GM12878 (cell line): ENCODE results near the gene MLLT3. TPM values are rescaled to one million over a fixed set of nuclear protein-coding genes. Genes with fewer than 3 reads are reported as not detected.

Experiments used
- ATAC-seq: fragments of 200-7000 bp; cut with Tn5 transposase; 3 replicates; pipeline ENCODE4 v1.9.1; 2020; ENCODE audit warnings: mild to moderate bottlenecking, moderate library complexity
- BruUV-seq: library from RNA; stranded (reverse); fragments of 400-500 nt; replicated peaks from 2 replicates; lab custom pipeline; 2021; lab: Mats Ljungman, UMichigan
- CTCF ChIA-PET: fragments of 300-600 bp; sonication (Branson Sonifier 250); formaldehyde crosslinking; extraction: SDS; loops from one replicate; lab custom pipeline; 2021; ENCODE audit warnings: inconsistent platforms; lab: Yijun Ruan, JAX
- POLR2A ChIA-PET: fragments of 350-600 bp; formaldehyde crosslinking; extraction: SDS; loops from one replicate; lab custom pipeline; 2021; ENCODE audit warnings: inconsistent platforms; lab: Charles Lee
- RAD21 ChIA-PET: fragments of 300-600 bp; sonication (Branson Sonifier 250); formaldehyde crosslinking; loops from one replicate; lab custom pipeline; 2023; ENCODE audit warnings: antibody characterized with exemption; ENCODE audit not compliant: unreplicated experiment; lab: Charles Lee
- SMC1A ChIA-PET: fragments of 300-600 bp; sonication (Branson Sonifier 250); formaldehyde crosslinking; loops from one replicate; lab custom pipeline; 2023; ENCODE audit not compliant: unreplicated experiment, uncharacterized antibody; lab: Charles Lee
- DNase-seq: peaks from one replicate; pipeline ENCODE4 v3.0.0-alpha.2; 2011; ENCODE audit warnings: low read depth, low spot score
- FAIRE-seq: peaks from 3 replicates; lab custom pipeline; 2011; peaks lifted over from hg19 to GRCh38; lab: Jason Lieb, UNC
- H2AFZ ChIP-seq: 2 replicates; pipeline ENCODE4 v1.6.0; 2011; ENCODE audit warnings: low read depth, low read length, control low read depth; ENCODE audit not compliant: control insufficient read depth
- H3K27ac ChIP-seq: 2 replicates; pipeline ENCODE4 v1.5.1; 2011; ENCODE audit warnings: control low read depth; ENCODE audit not compliant: control insufficient read depth, insufficient read depth
- H3K27me3 ChIP-seq, 2 experiments: replicated peaks in 1 of 2; 2 replicates each; pipeline versions ENCODE4 v1.6.0 to v1.6.1; 2011; ENCODE audit warnings: low read length in 1 of 2; ENCODE audit not compliant: control insufficient read depth in 2 of 2, insufficient read depth in 2 of 2
- H3K36me3 ChIP-seq, 2 experiments: 2 replicates each; pipeline ENCODE4 v1.5.1; 2011; ENCODE audit warnings: low read length in 1 of 2; ENCODE audit not compliant: control insufficient read depth in 2 of 2, insufficient read depth in 2 of 2
- H3K4me1 ChIP-seq: 2 replicates; pipeline ENCODE4 v1.6.1; 2011; ENCODE audit warnings: mild to moderate bottlenecking, low read length, moderate library complexity, mixed read lengths; ENCODE audit not compliant: control insufficient read depth, insufficient read depth
- H3K4me2 ChIP-seq: 2 replicates; pipeline ENCODE4 v1.6.0; 2011; ENCODE audit warnings: control low read depth; ENCODE audit not compliant: control insufficient read depth, insufficient read depth
- H3K4me3 ChIP-seq: fragments of 200-600 bp; sonication (generic); 2 replicates; pipeline ENCODE4 v1.5.1; 2016
- H3K79me2 ChIP-seq: 2 replicates; pipeline ENCODE4 v1.6.0; 2011; ENCODE audit warnings: low read length; ENCODE audit not compliant: control insufficient read depth, insufficient read depth
- H3K9ac ChIP-seq: 2 replicates; pipeline ENCODE4 v1.8.0; 2011; ENCODE audit warnings: low read length, control low read depth, mixed read lengths; ENCODE audit not compliant: control insufficient read depth, insufficient read depth
- H3K9me3 ChIP-seq: replicated peaks from 3 replicates; pipeline ENCODE4 v1.5.1; 2011; ENCODE audit warnings: mild to moderate bottlenecking, low read length; ENCODE audit not compliant: control insufficient read depth, insufficient read depth
- H4K20me1 ChIP-seq: 2 replicates; pipeline ENCODE4 v1.6.0; 2011; ENCODE audit not compliant: control insufficient read depth, insufficient read depth
- BCLAF1 ChIP-seq: fragments of 450-650 bp; IDR thresholded peaks from 2 replicates; pipeline ENCODE4 v1.6.1; 2017; ENCODE audit warnings: antibody characterized with exemption, mild to moderate bottlenecking, moderate library complexity
- BRCA1 ChIP-seq: IDR thresholded peaks from 2 replicates; pipeline ENCODE4 v1.6.1; 2011; ENCODE audit warnings: low read depth, low read length, improper control_type of control experiment
- CBX3 ChIP-seq: fragments of 200-600 bp; sonication (generic); IDR thresholded peaks from 2 replicates; pipeline ENCODE4 v1.6.1; 2016; ENCODE audit warnings: low read depth, borderline replicate concordance
- CBX5 ChIP-seq: sonication (generic); IDR thresholded peaks from 2 replicates; pipeline ENCODE4 v1.6.1; 2016; ENCODE audit warnings: low read depth, moderate library complexity, mild to moderate bottlenecking, inconsistent platforms
- CEBPB ChIP-seq, 2 experiments: fragments of 150-350 bp in 1 of 2; IDR thresholded peaks; 2 replicates each; pipeline ENCODE4 v1.6.1; 2012 to 2014; ENCODE audit warnings: low read depth in 2 of 2, low read length in 2 of 2, borderline replicate concordance in 1 of 2, inconsistent platforms in 1 of 2
- CREB1 ChIP-seq: IDR thresholded peaks from 2 replicates; pipeline ENCODE4 v1.6.1; 2012; ENCODE audit warnings: low read depth, mild to moderate bottlenecking, inconsistent platforms
- E2F4 ChIP-seq: IDR thresholded peaks from 2 replicates; pipeline ENCODE4 v1.6.1; 2012; ENCODE audit warnings: low read depth, low read length, improper control_type of control experiment
- SIX5 ChIP-seq: IDR thresholded peaks from 2 replicates; pipeline ENCODE4 v1.6.1; 2011; ENCODE audit warnings: mild to moderate bottlenecking, low read depth, low read length, moderate library complexity; ENCODE audit not compliant: severe bottlenecking
- SMARCA5 ChIP-seq: fragments of 450-650 bp; IDR thresholded peaks from 2 replicates; pipeline ENCODE4 v1.6.1; 2017; ENCODE audit warnings: mild to moderate bottlenecking
- SREBF2 ChIP-seq: IDR thresholded peaks from 2 replicates; pipeline ENCODE4 v1.6.1; 2012; ENCODE audit warnings: mild to moderate bottlenecking, low read length
- ZNF24 ChIP-seq: fragments of 450-650 bp; IDR thresholded peaks from 2 replicates; pipeline ENCODE4 v1.6.1; 2017; ENCODE audit warnings: antibody characterized with exemption, mild to moderate bottlenecking
- ZNF384 ChIP-seq: IDR thresholded peaks from 2 replicates; pipeline ENCODE4 v1.6.1; 2012; ENCODE audit warnings: low read depth, mild to moderate bottlenecking, low read length, improper control_type of control experiment, borderline replicate concordance
- ZNF592 ChIP-seq: fragments of 450-650 bp; IDR thresholded peaks from 2 replicates; pipeline ENCODE4 v1.6.1; 2017; ENCODE audit warnings: mild to moderate bottlenecking, moderate library complexity
- WGBS: methylation state at CpG from one replicate; pipeline ENCODE4 v1.1.6; 2016; ENCODE audit warnings: low lambda C conversion rate; ENCODE audit not compliant: insufficient replicate concordance, insufficient coverage; ENCODE audit errors: missing lambda C conversion rate; 5-methylcytosine and 5-hydroxymethylcytosine counted together
- in situ Hi-C: fragments of 300-500 bp; cut with MboI; formaldehyde crosslinking; loops from 9 replicates; pipeline ENCODE4 v1.14.3; 2018; ENCODE audit warnings: mixed read lengths
- intact Hi-C: fragments of 100-400 bp; cut with micrococcal nuclease; formaldehyde crosslinking; loops from one replicate; pipeline ENCODE4 v1.14.2; 2022; ENCODE audit not compliant: unreplicated experiment
- polyA plus RNA-seq, 11 experiments: library from polyadenylated mRNA; depleted of rRNA in 4 of 11; unstranded in 6 of 11; stranded (reverse) in 5 of 11; fragments of >200 nt; fragmentation: Nextera tagmentation in 4 of 11; fragmentation: Illumina TruSeq in 1 of 11; extraction: Ambion mirVana in 4 of 11; extraction: Trizol in 1 of 11; gene quantifications; 1 replicate in 1 of 11; 2 replicates in 10 of 11; pipeline versions ENCODE4 v1.2.1 to v1.2.3, GENCODE V29; 2011 to 2016; ENCODE audit warnings: inconsistent platforms in 2 of 11, missing spikeins in 2 of 11, low read depth in 1 of 11
- total RNA-seq, 4 experiments: library from RNA; depleted of rRNA in 3 of 4; stranded (reverse); fragments of >200 nt in 3 of 4; fragmentation: Illumina TruSeq in 1 of 4; extraction: Trizol in 1 of 4; gene quantifications; 2 replicates each; pipeline versions ENCODE4 v1.2.1 to v1.2.3, GENCODE V29; 2013 to 2021
- TF ChIP-seq, protein P1 (sequence below): fragments of 450-650 bp; IDR thresholded peaks from 2 replicates; pipeline ENCODE4 v1.6.1; 2014; ENCODE audit warnings: mild to moderate bottlenecking

MLLT3 gene
- total and polyA plus RNA-seq, 10 of the 15 experiments (the other 5 are each of a cell fraction or from before 2014, with no cell fraction given), result 17.7 to 72.3 (median 35.6) TPM

GRCh38 chr9:20476912-20477521, 145.3 kb downstream of the MLLT3 start:
- H3K36me3 ChIP-seq, result no peaks in the 10 kb centered on the region
- H3K4me3 ChIP-seq, result no peak overlapping the region
- H3K9me3 ChIP-seq, result peaks cover 1% of the 10 kb centered on the region; the same call in 1 of the 3 replicates
- no peaks in the 10 kb centered on the region for H3K27me3 ChIP-seq
- no peak for ATAC-seq
- intact Hi-C loops (no loop called here), in situ Hi-C loops (no loop called here)
- H3K9ac ChIP-seq, result no peak overlapping the region
- peaks cover 34% of the 10 kb centered on the region for H3K4me1 ChIP-seq
- ChIA-PET POLR2A (no interaction called here), RAD21 (interaction anchor here (0.6 to 1.1 kb wide), 3 partner anchors 51 to 146 kb away, joined by 3 read pairs; no protein-coding TSS in a partner anchor), SMC1A (interaction anchor here (1.0 to 2.2 kb wide), 4 partner anchors 11 to 140 kb away, joined by 3 to 13 read pairs (median 3); no protein-coding TSS in a partner anchor), CTCF (interaction anchor here (1.0 to 1.7 kb wide), 3 partner anchors 13 to 133 kb away, joined by 3 to 5 read pairs (median 3); no protein-coding TSS in a partner anchor)
- no peak overlapping the region for H3K4me2 ChIP-seq
- no peak for FAIRE-seq
- no peak overlapping the region for H3K27ac ChIP-seq
- WGBS, result 71% methylated on average over 2 of the region's 2 CpGs
- no peak for DNase-seq
- peaks cover 35% of the 10 kb centered on the region for H3K79me2 ChIP-seq
- no peak overlapping the region for H2AFZ ChIP-seq
- BruUV-seq, result no TSS peak
- no peaks in the 10 kb centered on the region for H4K20me1 ChIP-seq
- no peak for TF ChIP-seq CBX3
- no peak for TF ChIP-seq CEBPB (IDR thresholded peaks at IDR 0.05; ENCODE audit: borderline replicate concordance in 1 of 2, low read depth in 2 of 2, low read length in 2 of 2)
- TF ChIP-seq BRCA1, result no peak
- TF ChIP-seq CBX5, result no peak
- TF ChIP-seq E2F4, result no peak
- TF ChIP-seq ZNF592, result no peak
- no peak for TF ChIP-seq ZNF24
- TF ChIP-seq ZNF384, result no peak
- no peak for TF ChIP-seq SMARCA5
- no peak for TF ChIP-seq SREBF2
- TF ChIP-seq CREB1, result no peak
- TF ChIP-seq, protein P1, sequence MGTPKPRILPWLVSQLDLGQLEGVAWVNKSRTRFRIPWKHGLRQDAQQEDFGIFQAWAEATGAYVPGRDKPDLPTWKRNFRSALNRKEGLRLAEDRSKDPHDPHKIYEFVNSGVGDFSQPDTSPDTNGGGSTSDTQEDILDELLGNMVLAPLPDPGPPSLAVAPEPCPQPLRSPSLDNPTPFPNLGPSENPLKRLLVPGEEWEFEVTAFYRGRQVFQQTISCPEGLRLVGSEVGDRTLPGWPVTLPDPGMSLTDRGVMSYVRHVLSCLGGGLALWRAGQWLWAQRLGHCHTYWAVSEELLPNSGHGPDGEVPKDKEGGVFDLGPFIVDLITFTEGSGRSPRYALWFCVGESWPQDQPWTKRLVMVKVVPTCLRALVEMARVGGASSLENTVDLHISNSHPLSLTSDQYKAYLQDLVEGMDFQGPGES, result no peak
- no peak for TF ChIP-seq BCLAF1
- TF ChIP-seq SIX5, result no peak
